Cardiac muscle cell (in vitro differentiated cells and primary cell): ENCODE measurements around the gene PSMB7. TPM values are rescaled to one million over a fixed set of nuclear protein-coding genes. Genes with fewer than 3 reads are reported as not detected.

Source experiments
- DNase-seq, 2 donors: peaks; one replicate each; pipeline versions ENCODE4 v3.0.0 to v3.0.0-alpha.2; 2010 to 2017; ENCODE audit warnings: low read depth in 1 of 2, low spot score in 1 of 2
- H3K27ac ChIP-seq: fragments of 200-600 bp; sonication (generic); 2 replicates; pipeline ENCODE4 v1.5.1; 2016
- H3K27me3 ChIP-seq: fragments of 200-600 bp; sonication (generic); 2 replicates; pipeline ENCODE4 v1.6.0; 2016; ENCODE audit warnings: control low read depth
- H3K36me3 ChIP-seq: fragments of 200-600 bp; sonication (generic); 2 replicates; pipeline ENCODE4 v1.5.1; 2016; ENCODE audit warnings: control low read depth
- H3K4me1 ChIP-seq: fragments of 200-600 bp; sonication (generic); 2 replicates; pipeline ENCODE4 v1.8.1; 2017; ENCODE audit warnings: low read depth, mild to moderate bottlenecking, mixed run types
- H3K4me3 ChIP-seq: fragments of 200-600 bp; sonication (generic); 2 replicates; pipeline ENCODE4 v1.5.1; 2016; ENCODE audit warnings: mild to moderate bottlenecking
- H3K9me3 ChIP-seq: fragments of 200-600 bp; sonication (generic); 2 replicates; pipeline ENCODE4 v1.5.1; 2017; ENCODE audit warnings: low read depth, mild to moderate bottlenecking, control low read depth
- polyA plus RNA-seq: library from polyadenylated mRNA; unstranded; fragments of >200 nt; fragmentation: Nextera tagmentation; extraction: Ambion mirVana; gene quantifications from 2 replicates; pipeline ENCODE4 v1.2.1, GENCODE V29; 2016
- total RNA-seq: library from RNA; depleted of rRNA; stranded (reverse); fragments of >200 nt; gene quantifications from 2 replicates; pipeline ENCODE4 v1.2.3, GENCODE V29; 2016
- TF ChIP-seq, protein P1 (sequence below): IDR thresholded peaks from 2 replicates; pipeline ENCODE4 v1.5.1; 2012; ENCODE audit warnings: low read depth, mild to moderate bottlenecking, low read length

PSMB7 gene
- total and polyA plus RNA-seq, 2 experiments from 2014 or later = 160 to 282 TPM

DNA sequence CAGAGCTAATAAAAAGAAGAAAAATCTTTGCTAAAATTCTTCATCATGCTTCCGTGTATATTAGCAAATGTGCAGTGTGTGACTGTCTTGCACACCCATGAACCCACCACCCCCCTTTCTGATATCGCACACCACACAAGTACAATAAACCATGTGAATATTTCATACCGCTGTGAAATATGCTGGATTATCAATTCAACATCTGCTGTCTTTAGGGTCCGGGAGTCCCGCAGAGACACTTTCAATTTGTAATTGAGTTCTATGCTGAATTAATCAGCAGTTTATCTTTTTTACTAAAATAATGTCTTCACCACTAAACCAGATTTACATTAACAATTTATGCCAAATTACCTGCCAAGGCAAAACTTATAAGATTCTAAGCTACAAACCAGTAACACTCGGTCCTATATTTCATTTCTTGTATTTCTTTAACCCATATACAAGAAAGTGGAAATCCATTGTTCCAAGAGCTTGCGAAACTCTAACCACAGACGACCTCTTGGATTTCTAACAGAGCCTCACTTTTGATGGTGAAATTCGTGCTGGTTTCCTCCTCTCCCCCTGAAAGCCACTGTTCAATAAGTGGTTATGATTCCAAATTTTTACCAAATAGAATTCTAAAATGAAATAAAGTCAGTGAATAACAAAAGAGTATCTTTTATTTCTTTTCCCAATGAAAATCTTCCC, 44.2 kb downstream of the PSMB7 start:
- no peaks in the 10 kb centered on the region for H3K27me3 ChIP-seq
- H3K27ac ChIP-seq = no peak overlapping the region
- TF ChIP-seq, protein P1, sequence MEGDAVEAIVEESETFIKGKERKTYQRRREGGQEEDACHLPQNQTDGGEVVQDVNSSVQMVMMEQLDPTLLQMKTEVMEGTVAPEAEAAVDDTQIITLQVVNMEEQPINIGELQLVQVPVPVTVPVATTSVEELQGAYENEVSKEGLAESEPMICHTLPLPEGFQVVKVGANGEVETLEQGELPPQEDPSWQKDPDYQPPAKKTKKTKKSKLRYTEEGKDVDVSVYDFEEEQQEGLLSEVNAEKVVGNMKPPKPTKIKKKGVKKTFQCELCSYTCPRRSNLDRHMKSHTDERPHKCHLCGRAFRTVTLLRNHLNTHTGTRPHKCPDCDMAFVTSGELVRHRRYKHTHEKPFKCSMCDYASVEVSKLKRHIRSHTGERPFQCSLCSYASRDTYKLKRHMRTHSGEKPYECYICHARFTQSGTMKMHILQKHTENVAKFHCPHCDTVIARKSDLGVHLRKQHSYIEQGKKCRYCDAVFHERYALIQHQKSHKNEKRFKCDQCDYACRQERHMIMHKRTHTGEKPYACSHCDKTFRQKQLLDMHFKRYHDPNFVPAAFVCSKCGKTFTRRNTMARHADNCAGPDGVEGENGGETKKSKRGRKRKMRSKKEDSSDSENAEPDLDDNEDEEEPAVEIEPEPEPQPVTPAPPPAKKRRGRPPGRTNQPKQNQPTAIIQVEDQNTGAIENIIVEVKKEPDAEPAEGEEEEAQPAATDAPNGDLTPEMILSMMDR = no peak
- peaks cover 54% of the 10 kb centered on the region for H3K4me1 ChIP-seq
- no peak overlapping the region for H3K4me3 ChIP-seq
- no peaks in the 10 kb centered on the region for H3K9me3 ChIP-seq
- H3K36me3 ChIP-seq = no peaks in the 10 kb centered on the region
- DNase-seq = peak in 1 of 2 donors; percentile 80

DNA sequence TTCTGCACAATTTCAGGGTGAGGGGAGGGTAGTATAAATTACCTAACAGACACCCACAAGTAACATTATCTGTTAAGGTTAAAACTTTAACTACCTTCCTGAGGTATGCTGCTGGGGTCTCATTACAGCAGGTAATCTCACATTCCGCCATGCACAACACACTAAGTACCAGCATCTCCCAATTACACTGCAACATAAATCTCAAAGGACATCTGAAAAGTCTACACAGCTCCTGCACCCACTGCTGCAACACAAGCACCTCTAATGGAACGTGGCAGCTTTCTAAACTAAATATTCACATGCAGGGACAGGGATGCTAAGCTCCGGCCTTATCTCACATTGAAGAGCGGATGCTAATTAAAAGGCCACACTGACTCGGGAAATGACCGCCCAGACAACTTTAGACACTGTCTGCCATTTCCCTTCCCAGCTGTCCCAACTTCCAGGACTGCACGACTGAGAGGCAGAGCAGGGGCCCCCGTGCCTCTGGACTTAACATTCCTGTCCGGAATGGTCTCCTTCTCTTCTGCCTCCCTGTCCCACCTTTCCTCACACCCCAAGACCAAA, 45.9 kb downstream of the PSMB7 start:
- H3K36me3 ChIP-seq = no peaks in the 10 kb centered on the region
- peaks cover 54% of the 10 kb centered on the region for H3K4me1 ChIP-seq
- no peak for DNase-seq
- H3K27me3 ChIP-seq = no peaks in the 10 kb centered on the region
- no peak overlapping the region for H3K27ac ChIP-seq
- TF ChIP-seq, protein P1 = no peak
- H3K9me3 ChIP-seq = no peaks in the 10 kb centered on the region
- no peak overlapping the region for H3K4me3 ChIP-seq

DNA sequence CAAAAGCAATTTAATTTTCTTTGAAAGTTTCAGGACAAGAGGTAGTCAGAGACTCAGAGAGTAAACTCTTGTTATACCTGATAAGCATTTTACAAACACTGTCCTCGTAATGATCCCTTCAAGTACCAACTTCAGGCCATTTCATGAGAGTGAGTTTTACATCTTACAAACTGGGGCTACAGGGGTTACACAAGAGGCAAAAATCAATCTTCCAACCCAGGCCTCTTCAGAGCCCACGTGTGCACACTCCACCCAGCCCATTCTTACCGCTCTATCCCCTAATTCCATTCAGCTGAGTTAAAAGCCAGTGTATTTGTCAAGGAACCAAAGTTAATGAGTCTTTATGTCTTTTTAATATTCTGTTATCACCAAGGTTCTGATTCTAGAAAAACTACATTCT, 46.5 kb downstream of the PSMB7 start:
- no peaks in the 10 kb centered on the region for H3K27me3 ChIP-seq
- no peaks in the 10 kb centered on the region for H3K9me3 ChIP-seq
- no peaks in the 10 kb centered on the region for H3K36me3 ChIP-seq
- H3K4me3 ChIP-seq = no peak overlapping the region
- TF ChIP-seq, protein P1 = no peak
- DNase-seq = peak in 1 of 2 donors; percentile 64
- no peak overlapping the region for H3K27ac ChIP-seq
- peaks cover 54% of the 10 kb centered on the region for H3K4me1 ChIP-seq

DNA sequence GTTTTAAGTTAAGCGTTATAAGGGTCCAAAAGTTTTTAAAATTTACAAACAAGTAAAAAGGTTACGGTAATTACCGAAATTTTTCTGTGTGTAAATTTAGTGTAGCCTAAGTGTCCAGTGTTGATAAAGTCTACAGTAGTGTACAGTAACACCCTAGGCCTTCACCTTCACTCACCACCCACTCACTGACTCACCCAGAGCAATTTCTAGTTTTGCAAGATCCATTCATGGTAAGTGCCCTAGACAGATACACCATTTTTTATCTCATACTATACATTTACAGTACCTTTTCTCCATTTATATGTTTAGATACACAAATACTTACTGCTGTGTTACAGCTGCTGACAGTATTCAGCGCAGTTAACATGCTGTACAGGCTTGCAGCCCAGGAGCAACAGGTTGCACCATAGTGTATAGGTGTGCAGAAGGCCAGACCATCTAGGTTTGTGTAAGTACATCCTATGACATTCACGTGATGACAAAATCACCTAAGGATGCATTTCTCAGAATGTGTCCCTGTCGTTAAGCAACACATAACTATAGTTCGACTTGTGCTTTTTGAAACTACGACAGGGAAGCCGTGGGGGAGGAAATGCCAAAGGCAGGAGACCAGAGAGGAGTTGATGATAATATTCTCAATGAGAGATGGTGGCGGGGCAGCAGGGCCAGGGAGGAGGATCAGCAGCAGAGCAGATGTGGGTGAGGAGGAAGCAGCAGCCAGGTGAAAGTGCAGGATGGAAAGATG, 48.6 kb downstream of the PSMB7 start:
- H3K27me3 ChIP-seq = no peaks in the 10 kb centered on the region
- peak in 1 of 2 donors; percentile 59 for DNase-seq
- H3K9me3 ChIP-seq = no peaks in the 10 kb centered on the region
- peaks cover 53% of the 10 kb centered on the region for H3K4me1 ChIP-seq
- TF ChIP-seq, protein P1 = no peak
- H3K27ac ChIP-seq = no peak overlapping the region
- no peak overlapping the region for H3K4me3 ChIP-seq
- H3K36me3 ChIP-seq = no peaks in the 10 kb centered on the region

DNA sequence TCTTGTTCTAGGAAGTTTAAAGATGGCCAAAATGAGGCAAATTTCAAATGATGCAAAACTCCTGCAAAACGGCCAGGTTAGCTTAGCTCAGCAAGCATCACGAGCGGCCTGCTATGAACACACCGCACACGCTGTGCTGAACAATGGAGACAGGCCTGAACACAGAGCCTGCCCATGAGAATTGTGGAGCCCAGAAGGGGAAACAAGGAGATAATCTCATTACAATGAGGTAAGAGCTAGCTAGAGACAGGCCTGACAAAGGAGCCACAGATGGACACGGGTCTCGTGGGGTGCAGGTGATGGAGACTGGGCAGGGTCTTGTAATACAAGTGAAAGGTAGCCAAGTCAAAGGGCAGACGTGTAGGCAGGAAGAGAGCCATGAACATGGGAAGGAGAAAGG, 50.2 kb downstream of the PSMB7 start:
- TF ChIP-seq, protein P1 = no peak
- H3K36me3 ChIP-seq = no peaks in the 10 kb centered on the region
- H3K4me1 ChIP-seq = peaks cover 39% of the 10 kb centered on the region
- H3K27ac ChIP-seq = no peak overlapping the region
- H3K9me3 ChIP-seq = no peaks in the 10 kb centered on the region
- H3K4me3 ChIP-seq = no peak overlapping the region
- DNase-seq = no peak
- no peaks in the 10 kb centered on the region for H3K27me3 ChIP-seq
